Mesenchymal stem cell (in vitro differentiated cells and primary cell): ENCODE data around the gene DHX30.
A peak's percentile ranks its signal among the peaks of the same experiment; 100 is the strongest.

Experiments used
- DNase-seq: peaks from one replicate; pipeline ENCODE4 v3.0.0-alpha.2; 2013
- H2AFZ ChIP-seq: one replicate; pipeline ENCODE4 v1.6.1; 2013; ENCODE audit warnings: low read depth, mild to moderate bottlenecking, control low read depth, inconsistent platforms, low read length, moderate library complexity
- H2AK5ac ChIP-seq: 2 replicates; pipeline ENCODE4 v1.6.1; 2013; ENCODE audit warnings: low read length, moderate library complexity, mild to moderate bottlenecking, inconsistent platforms; ENCODE audit not compliant: severe bottlenecking
- H2BK120ac ChIP-seq: one replicate; pipeline ENCODE4 v1.6.1; 2013; ENCODE audit warnings: low read depth, mild to moderate bottlenecking, inconsistent platforms, low read length, moderate library complexity
- H2BK12ac ChIP-seq, 2 experiments: one replicate each; pipeline ENCODE4 v1.6.1; 2013; ENCODE audit warnings: inconsistent platforms in 2 of 2, low read length in 2 of 2, mild to moderate bottlenecking in 2 of 2, moderate library complexity in 2 of 2, control low read depth in 1 of 2
- H2BK15ac ChIP-seq: one replicate; pipeline ENCODE4 v1.6.1; 2013; ENCODE audit warnings: mild to moderate bottlenecking, low read depth, inconsistent platforms; ENCODE audit not compliant: poor library complexity, severe bottlenecking
- H2BK5ac ChIP-seq: 2 replicates; pipeline ENCODE4 v1.6.1; 2013; ENCODE audit warnings: low read depth, mild to moderate bottlenecking, low read length, control low read depth, inconsistent platforms; ENCODE audit not compliant: poor library complexity, severe bottlenecking
- H3K14ac ChIP-seq, 2 experiments: one replicate each; pipeline ENCODE4 v1.6.1; 2013; ENCODE audit warnings: inconsistent platforms in 2 of 2, low read length in 2 of 2, control low read depth in 1 of 2, mild to moderate bottlenecking in 1 of 2, moderate library complexity in 1 of 2
- H3K18ac ChIP-seq, 2 experiments: one replicate each; pipeline ENCODE4 v1.6.1; 2013; ENCODE audit warnings: inconsistent platforms in 2 of 2, low read length in 2 of 2, control low read depth in 1 of 2, low read depth in 1 of 2, mild to moderate bottlenecking in 1 of 2
- H3K23ac ChIP-seq, 2 experiments: one replicate each; pipeline ENCODE4 v1.6.1; 2013; ENCODE audit warnings: inconsistent platforms in 2 of 2, low read length in 2 of 2, mild to moderate bottlenecking in 2 of 2, moderate library complexity in 2 of 2, control low read depth in 1 of 2
- H3K27ac ChIP-seq: 2 replicates; pipeline ENCODE4 v1.5.1; 2013; ENCODE audit warnings: mild to moderate bottlenecking, moderate library complexity, low read length, control low read depth, inconsistent platforms; ENCODE audit not compliant: poor library complexity, severe bottlenecking
- H3K27me3 ChIP-seq, 2 experiments: 2 replicates each; pipeline versions ENCODE4 v1.6.1 to v1.7.0; 2013; ENCODE audit warnings: low read length in 2 of 2, mild to moderate bottlenecking in 2 of 2, moderate library complexity in 2 of 2, control low read depth in 1 of 2, inconsistent platforms in 1 of 2; ENCODE audit not compliant: control insufficient read depth in 1 of 2, insufficient read depth in 1 of 2
- H3K36me3 ChIP-seq, 2 experiments: 2 replicates each; pipeline versions ENCODE4 v1.6.1 to v1.7.0; 2013; ENCODE audit warnings: low read length in 2 of 2, control low read depth in 1 of 2, inconsistent platforms in 1 of 2, low read depth in 1 of 2, mild to moderate bottlenecking in 1 of 2; ENCODE audit not compliant: insufficient read depth in 2 of 2, control insufficient read depth in 1 of 2
- H3K4ac ChIP-seq, 2 experiments: one replicate each; pipeline ENCODE4 v1.6.1; 2013; ENCODE audit warnings: inconsistent platforms in 2 of 2, low read length in 2 of 2, mild to moderate bottlenecking in 2 of 2, moderate library complexity in 2 of 2, control low read depth in 1 of 2, low read depth in 1 of 2
- H3K4me1 ChIP-seq: 2 replicates; pipeline ENCODE4 v1.6.1; 2013; ENCODE audit warnings: low read depth, low read length, control low read depth; ENCODE audit not compliant: control insufficient read depth, insufficient read depth
- H3K4me2 ChIP-seq: 2 replicates; pipeline ENCODE4 v1.6.1; 2013; ENCODE audit warnings: low read length, mild to moderate bottlenecking, inconsistent platforms; ENCODE audit not compliant: poor library complexity, severe bottlenecking
- H3K4me3 ChIP-seq, 2 experiments: 2 replicates each; pipeline versions ENCODE4 v1.5.1 to v1.7.0; 2013; ENCODE audit warnings: low read length in 2 of 2, mild to moderate bottlenecking in 2 of 2, control low read depth in 1 of 2, low read depth in 1 of 2; ENCODE audit not compliant: insufficient read depth in 1 of 2
- H3K79me1 ChIP-seq: replicated peaks from 2 replicates; pipeline ENCODE4 v1.6.1; 2013; ENCODE audit warnings: mild to moderate bottlenecking, control low read depth, low read length, inconsistent platforms; ENCODE audit not compliant: poor library complexity, severe bottlenecking
- H3K9ac ChIP-seq: 2 replicates; pipeline ENCODE4 v1.7.0; 2013; ENCODE audit warnings: mild to moderate bottlenecking, low read length, moderate library complexity
- H3K9me3 ChIP-seq: 2 replicates; pipeline ENCODE4 v1.7.0; 2013; ENCODE audit warnings: mild to moderate bottlenecking, low read length; ENCODE audit not compliant: control insufficient read depth
- H4K8ac ChIP-seq: one replicate; pipeline ENCODE4 v1.6.1; 2013; ENCODE audit warnings: inconsistent platforms, mild to moderate bottlenecking, low read length, moderate library complexity
- H4K91ac ChIP-seq: one replicate; pipeline ENCODE4 v1.6.1; 2013; ENCODE audit warnings: mild to moderate bottlenecking, low read length, inconsistent platforms
- WGBS: methylation state at CpG from one replicate; pipeline ENCODE4 v1.1.7; 2013; ENCODE audit warnings: mixed read lengths; 5-methylcytosine and 5-hydroxymethylcytosine counted together

DHX30 gene

DNA sequence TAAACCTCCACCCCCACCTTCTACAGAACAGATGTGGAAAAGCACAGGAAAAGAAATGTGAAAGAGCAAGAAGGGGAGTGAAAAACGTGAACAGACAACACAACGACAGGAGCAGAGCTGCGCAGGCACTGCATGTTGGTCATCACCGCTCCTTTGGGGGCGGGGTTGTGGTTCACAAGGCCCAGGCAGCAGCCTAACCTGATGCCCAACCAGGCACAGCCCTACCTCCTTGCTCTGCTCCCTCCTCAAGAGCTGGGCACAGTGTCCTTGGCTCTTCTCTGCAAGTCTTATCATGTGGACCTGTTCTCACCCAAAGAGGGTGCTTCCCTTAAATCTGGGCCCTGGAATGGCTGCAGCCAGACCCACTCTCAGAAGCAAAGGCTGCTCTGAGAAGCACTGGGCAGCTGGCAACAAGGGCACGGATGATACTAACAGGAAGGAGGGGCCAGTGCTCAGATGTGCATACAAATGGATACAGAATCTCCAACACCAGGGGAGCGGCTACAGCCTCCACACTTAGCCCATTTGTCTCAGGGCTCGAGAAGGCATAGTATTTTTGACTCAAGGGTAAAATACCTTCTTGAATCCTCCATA is 64.6 kb downstream of the DHX30 start:
- no peak overlapping the region for H3K18ac ChIP-seq
- no peak overlapping the region for H2AFZ ChIP-seq
- no peak overlapping the region for H2BK120ac ChIP-seq
- peaks cover 53% of the 10 kb centered on the region for H3K79me1 ChIP-seq
- H3K4me1 ChIP-seq, result peaks cover 2% of the 10 kb centered on the region
- no peak overlapping the region for H2BK5ac ChIP-seq
- H3K4me2 ChIP-seq, result no peak overlapping the region
- H3K14ac ChIP-seq, result no peak overlapping the region
- no peak overlapping the region for H3K4ac ChIP-seq
- no peak overlapping the region for H3K9ac ChIP-seq
- peaks cover 82 to 90% of the 10 kb centered on the region in 2 experiments for H3K36me3 ChIP-seq
- no peak for DNase-seq
- no peak overlapping the region for H2BK12ac ChIP-seq
- no peak overlapping the region for H4K8ac ChIP-seq
- H4K91ac ChIP-seq, result no peak overlapping the region
- H2BK15ac ChIP-seq, result no peak overlapping the region
- H2AK5ac ChIP-seq, result no peak overlapping the region
- H3K27ac ChIP-seq, result no peak overlapping the region
- no peaks in the 10 kb centered on the region for H3K9me3 ChIP-seq
- H3K4me3 ChIP-seq, result no peak overlapping the region
- WGBS, result 98% methylated on average over 8 of the region's 8 CpGs
- H3K23ac ChIP-seq, result no peak overlapping the region
- no peaks in the 10 kb centered on the region for H3K27me3 ChIP-seq

DNA sequence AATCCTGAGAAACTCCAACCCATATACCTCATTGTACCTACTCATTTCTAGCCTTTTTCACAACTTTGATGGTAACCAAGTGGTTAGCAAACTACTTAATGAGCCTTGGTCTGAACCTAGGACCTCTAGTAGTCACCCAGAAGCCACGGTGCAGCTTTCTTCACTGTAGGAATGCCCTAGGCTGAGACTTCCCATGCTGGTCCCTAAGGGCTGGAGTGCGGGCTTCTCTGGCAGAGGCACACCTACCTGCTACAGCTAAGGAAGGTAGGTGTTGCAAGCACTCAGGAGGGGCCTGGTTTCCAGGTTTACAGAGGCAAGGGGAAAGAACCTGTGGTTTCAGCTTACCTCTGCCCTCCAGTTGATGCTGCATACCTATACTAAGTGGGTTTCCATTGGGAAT is 65.4 kb downstream of the DHX30 start:
- no peak overlapping the region for H4K91ac ChIP-seq

DNA sequence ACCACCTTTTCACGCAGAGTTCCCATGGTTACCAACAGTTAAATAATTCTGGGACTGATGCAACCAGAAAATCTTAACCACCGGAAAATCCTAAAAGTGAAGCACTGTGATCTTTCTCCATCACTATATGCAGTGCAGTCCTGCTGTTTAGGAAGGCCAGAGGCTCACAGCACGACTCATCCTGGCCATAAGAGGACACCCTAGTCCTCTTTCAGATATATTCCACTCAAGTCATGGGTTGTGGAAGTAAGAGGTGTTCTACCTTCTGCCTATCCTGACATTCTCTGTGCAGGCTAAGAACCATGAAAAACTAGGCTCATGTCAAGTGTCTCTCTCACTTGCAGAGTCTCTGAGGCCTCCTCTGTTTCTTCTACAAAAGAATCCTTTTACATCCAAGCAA is 67.2 kb downstream of the DHX30 start:
- Histone ChIP-seq H3K4me1 (peaks cover 1% of the 10 kb centered on the region), H2BK12ac (no peak overlapping the region), H3K36me3 (peaks cover 67 to 91% of the 10 kb centered on the region in 2 experiments), H2BK15ac (no peak overlapping the region), H4K91ac (no peak overlapping the region), H3K27ac (no peak overlapping the region), H3K4me2 (no peak overlapping the region), H3K4ac (no peak overlapping the region), H2BK5ac (no peak overlapping the region), H3K9ac (no peak overlapping the region), H3K14ac (no peak overlapping the region), H2AFZ (no peak overlapping the region), H3K23ac (no peak overlapping the region), H3K18ac (no peak overlapping the region), H3K4me3 (no peak overlapping the region), H3K27me3 (no peaks in the 10 kb centered on the region), H4K8ac (no peak overlapping the region), H3K9me3 (no peaks in the 10 kb centered on the region), H2BK120ac (no peak overlapping the region), H2AK5ac (no peak overlapping the region), H3K79me1 (peaks cover 50% of the 10 kb centered on the region)
- WGBS, result 100% methylated on average over 3 of the region's 3 CpGs
- peak; percentile 45 for DNase-seq

More for the DNA sequence above, 65.4 kb downstream of the DHX30 start:
- Histone ChIP-seq H3K27me3 (no peaks in the 10 kb centered on the region), H2BK15ac (no peak overlapping the region), H3K14ac (no peak overlapping the region), H3K27ac (no peak overlapping the region), H3K4me3 (no peak overlapping the region), H3K4ac (no peak overlapping the region), H3K23ac (no peak overlapping the region), H2AFZ (no peak overlapping the region), H3K9me3 (no peaks in the 10 kb centered on the region), H3K9ac (no peak overlapping the region), H2BK12ac (no peak overlapping the region), H4K8ac (no peak overlapping the region), H3K4me1 (peaks cover 2% of the 10 kb centered on the region), H3K79me1 (peaks cover 56% of the 10 kb centered on the region), H3K36me3 (peaks cover 81 to 92% of the 10 kb centered on the region in 2 experiments), H2BK5ac (no peak overlapping the region), H2BK120ac (no peak overlapping the region), H3K18ac (no peak overlapping the region), H2AK5ac (no peak overlapping the region), H3K4me2 (no peak overlapping the region)
- WGBS, result 100% methylated on average over 2 of the region's 2 CpGs
- no peak for DNase-seq

DNA sequence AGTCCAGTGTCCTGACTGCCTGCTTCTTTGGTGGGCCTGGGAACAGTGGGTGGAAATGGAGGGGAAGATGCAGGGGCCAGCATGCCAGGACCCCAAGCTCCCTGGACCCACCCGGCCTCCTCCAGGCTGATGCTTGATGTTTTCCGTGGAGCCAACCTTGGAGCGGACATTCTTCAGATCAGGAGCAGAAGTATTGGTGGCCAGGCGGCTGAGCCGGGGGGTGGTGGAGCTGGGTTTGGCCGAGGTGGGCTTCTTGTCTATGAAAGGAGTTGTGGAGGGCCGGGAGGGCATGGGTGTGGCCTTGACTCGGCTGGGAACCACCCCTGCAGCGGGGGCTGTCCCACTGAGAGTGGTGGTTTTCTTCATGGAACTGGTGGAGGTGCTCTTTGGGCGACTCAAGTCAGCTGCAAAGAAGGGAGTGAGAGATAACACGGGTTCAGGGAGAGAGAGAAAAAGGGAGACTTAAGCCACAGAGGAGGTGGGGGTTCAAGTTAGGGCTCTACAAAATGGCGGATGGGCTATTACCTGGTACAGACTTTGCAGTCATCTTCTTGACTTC is 67.8 kb downstream of the DHX30 start:
- H3K79me1 ChIP-seq, result peaks cover 52% of the 10 kb centered on the region

More for the DNA sequence above, 67.8 kb downstream of the DHX30 start:
- Histone ChIP-seq H3K9me3 (no peaks in the 10 kb centered on the region), H3K18ac (no peak overlapping the region), H3K9ac (no peak overlapping the region), H2BK15ac (no peak overlapping the region), H2BK5ac (no peak overlapping the region), H3K14ac (no peak overlapping the region), H2AK5ac (no peak overlapping the region), H2BK12ac (no peak overlapping the region), H3K27me3 (no peaks in the 10 kb centered on the region), H3K4me2 (no peak overlapping the region), H2AFZ (no peak overlapping the region), H3K4ac (no peak overlapping the region), H2BK120ac (no peak overlapping the region), H3K36me3 (peaks cover 65 to 90% of the 10 kb centered on the region in 2 experiments), H3K4me3 (no peak overlapping the region), H3K27ac (no peak overlapping the region), H4K8ac (no peak overlapping the region), H3K4me1 (peaks cover 4% of the 10 kb centered on the region), H4K91ac (no peak overlapping the region), H3K23ac (no peak overlapping the region)
- no peak for DNase-seq
- 99% methylated on average over 11 of the region's 12 CpGs for WGBS
